Measurements from ENCODE around the gene SIN3A. TPM values are rescaled to one million over a fixed set of nuclear protein-coding genes. Genes with fewer than 3 reads are reported as not detected.

The SIN3A gene
- total RNA-seq, 1 donor from 2014 or later, result 69.0 TPM

GRCh38 chr15:75360856-75361255 lies 90.6 kb downstream of the SIN3A start:
- no peak overlapping the region for H3K4me3 Mint-ChIP-seq
- no peak overlapping the region for H3K4me2 ChIP-seq

GRCh38 chr15:75360391-75360790 lies 91.1 kb downstream of the SIN3A start:
- Mint-ChIP-seq H3K27me3 (ENCODE audit: insufficient read depth, low read depth) (no peaks in the 10 kb centered on the region), H3K36me3 (peaks cover 8% of the 10 kb centered on the region), H3K9me3 (no peaks in the 10 kb centered on the region), H3K27ac (peak overlapping the region; percentile 50), H3K4me1 (no peaks in the 10 kb centered on the region), H3K4me3 (peak overlapping the region; percentile 4)
- DNase-seq (ENCODE audit: low spot score), result no peak
- H3F3A ChIP-seq (ENCODE audit: low read depth), result no peaks in the 10 kb centered on the region
- TF ChIP-seq EZH2 (IDR thresholded peaks at IDR 0.05) (no peak), EZH2phosphoT487 (IDR thresholded peaks at IDR 0.05) (no peak), CTCF (IDR thresholded peaks at IDR 0.05) (no peak)
- H3K9me3 ChIP-seq (ENCODE audit: low read depth), result no peaks in the 10 kb centered on the region
- no peak overlapping the region for H3K9ac ChIP-seq
- no peaks in the 10 kb centered on the region for H4K20me1 ChIP-seq (ENCODE audit: low read depth)
- no peak overlapping the region for H3K4me3 ChIP-seq
- H2AFZ ChIP-seq (replicated peaks), result no peak overlapping the region
- H3K4me1 ChIP-seq, result no peaks in the 10 kb centered on the region
- H3K4me2 ChIP-seq, result no peak overlapping the region
- H3K79me2 ChIP-seq (ENCODE audit: low read depth), result no peaks in the 10 kb centered on the region
- H3K27me3 ChIP-seq, result no peaks in the 10 kb centered on the region
- H3K36me3 ChIP-seq, result no peaks in the 10 kb centered on the region
- no peak overlapping the region for H3K27ac ChIP-seq

More at GRCh38 chr15:75360856-75361255, 90.6 kb downstream of the SIN3A start:
- no peaks in the 10 kb centered on the region for H3K4me1 Mint-ChIP-seq
- no peak for DNase-seq (ENCODE audit: low spot score)
- no peaks in the 10 kb centered on the region for H3K9me3 ChIP-seq (ENCODE audit: low read depth)
- H3K4me3 ChIP-seq, result no peak overlapping the region
- H3K27ac ChIP-seq, result no peak overlapping the region
- no peak overlapping the region for H2AFZ ChIP-seq (replicated peaks)
- H3K4me1 ChIP-seq, result no peaks in the 10 kb centered on the region
- no peaks in the 10 kb centered on the region for H3K27me3 Mint-ChIP-seq (ENCODE audit: insufficient read depth, low read depth)
- no peaks in the 10 kb centered on the region for H3K79me2 ChIP-seq (ENCODE audit: low read depth)
- no peaks in the 10 kb centered on the region for H3K36me3 ChIP-seq
- no peaks in the 10 kb centered on the region for H3F3A ChIP-seq (ENCODE audit: low read depth)
- no peaks in the 10 kb centered on the region for H4K20me1 ChIP-seq (ENCODE audit: low read depth)
- H3K9me3 Mint-ChIP-seq, result no peaks in the 10 kb centered on the region
- peaks cover 8% of the 10 kb centered on the region for H3K36me3 Mint-ChIP-seq
- H3K27me3 ChIP-seq, result no peaks in the 10 kb centered on the region
- no peak overlapping the region for H3K9ac ChIP-seq
- TF ChIP-seq EZH2 (IDR thresholded peaks at IDR 0.05) (no peak), EZH2phosphoT487 (IDR thresholded peaks at IDR 0.05) (no peak), CTCF (IDR thresholded peaks at IDR 0.05) (no peak)
- H3K27ac Mint-ChIP-seq, result no peak overlapping the region

- H3K27me3 ChIP-seq, result no peaks in the 10 kb centered on the region
- Mint-ChIP-seq H3K36me3 (peaks cover 8% of the 10 kb centered on the region), H3K4me3 (no peak overlapping the region), H3K27ac (no peak overlapping the region), H3K27me3 (ENCODE audit: insufficient read depth, low read depth) (no peaks in the 10 kb centered on the region), H3K4me1 (no peaks in the 10 kb centered on the region), H3K9me3 (no peaks in the 10 kb centered on the region)
- H3K4me3 ChIP-seq, result no peak overlapping the region
- no peak overlapping the region for H2AFZ ChIP-seq (replicated peaks)
- no peak for DNase-seq (ENCODE audit: low spot score)
- H3F3A ChIP-seq (ENCODE audit: low read depth), result no peaks in the 10 kb centered on the region
- H4K20me1 ChIP-seq (ENCODE audit: low read depth), result no peaks in the 10 kb centered on the region
- H3K36me3 ChIP-seq, result no peaks in the 10 kb centered on the region
- H3K9ac ChIP-seq, result no peak overlapping the region
- H3K79me2 ChIP-seq (ENCODE audit: low read depth), result no peaks in the 10 kb centered on the region
- H3K4me1 ChIP-seq, result no peaks in the 10 kb centered on the region
- H3K9me3 ChIP-seq (ENCODE audit: low read depth), result no peaks in the 10 kb centered on the region
- no peak overlapping the region for H3K27ac ChIP-seq
- TF ChIP-seq EZH2phosphoT487 (IDR thresholded peaks at IDR 0.05), result no peak
- no peak for TF ChIP-seq EZH2 (IDR thresholded peaks at IDR 0.05)
- TF ChIP-seq CTCF (IDR thresholded peaks at IDR 0.05), result no peak
- no peak overlapping the region for H3K4me2 ChIP-seq
Observed at GRCh38 chr15:75359537-75360250, 91.8 kb downstream of the SIN3A start.
